Myocyte (in vitro differentiated cells): ENCODE results near the gene FOXP1. TPM values are rescaled to one million over a fixed set of nuclear protein-coding genes. Genes with fewer than 3 reads are reported as not detected.

Experiments
- DNase-seq: peaks from one replicate; pipeline ENCODE4 v3.0.0-alpha.2; 2012; ENCODE audit warnings: low read depth
- total RNA-seq: library from RNA; depleted of rRNA; stranded (reverse); fragments of >200 nt; gene quantifications from 2 replicates; pipeline ENCODE4 v1.2.3, GENCODE V29; 2014

Gene FOXP1
- total RNA-seq, 1 donor from 2014 or later: 28.8 TPM

GRCh38 chr3:71114610-71115009 lies 468.9 kb downstream of the FOXP1 start:
- DNase-seq: no peak

- DNase-seq: no peak
Observed at GRCh38 chr3:71112576-71112975, 471.0 kb downstream of the FOXP1 start.

GRCh38 chr3:71111784-71112440 lies 471.6 kb downstream of the FOXP1 start:
- no peak for DNase-seq

- no peak for DNase-seq
Observed at GRCh38 chr3:71110385-71111222, 472.9 kb downstream of the FOXP1 start.

- no peak for DNase-seq
Observed at GRCh38 chr3:71109977-71110285, 473.6 kb downstream of the FOXP1 start.

- no peak for DNase-seq
Observed at GRCh38 chr3:71109241-71109976, 474.1 kb downstream of the FOXP1 start.

- no peak for DNase-seq
Observed at GRCh38 chr3:71107926-71108325, 475.6 kb downstream of the FOXP1 start.

- no peak for DNase-seq
Observed at GRCh38 chr3:71104976-71105375, 478.6 kb downstream of the FOXP1 start.

- no peak for DNase-seq
Observed at GRCh38 chr3:71104556-71104955, 479.0 kb downstream of the FOXP1 start.

- DNase-seq: peak; percentile 71
Observed at GRCh38 chr3:71104121-71104541, 479.4 kb downstream of the FOXP1 start.

GRCh38 chr3:71103430-71103921 lies 480.1 kb downstream of the FOXP1 start:
- DNase-seq: no peak

GRCh38 chr3:71102111-71102983 lies 481.2 kb downstream of the FOXP1 start:
- DNase-seq: peak; percentile 61

GRCh38 chr3:71101626-71102025 lies 481.9 kb downstream of the FOXP1 start:
- DNase-seq: peak; percentile 26

GRCh38 chr3:71101014-71101413 lies 482.5 kb downstream of the FOXP1 start:
- peak; percentile 30 for DNase-seq

- DNase-seq: no peak
Observed at GRCh38 chr3:71099997-71100719, 483.4 kb downstream of the FOXP1 start.

- no peak for DNase-seq
Observed at GRCh38 chr3:71097557-71097956, 486.0 kb downstream of the FOXP1 start.

- no peak for DNase-seq
Observed at GRCh38 chr3:71095511-71096291, 487.8 kb downstream of the FOXP1 start.

- no peak for DNase-seq
Observed at GRCh38 chr3:71094658-71095209, 488.8 kb downstream of the FOXP1 start.

- DNase-seq: no peak
Observed at GRCh38 chr3:71092665-71093064, 490.9 kb downstream of the FOXP1 start.
